Smooth muscle cell (in vitro differentiated cells): ENCODE data around the gene COL13A1. TPM values are rescaled to one million over a fixed set of nuclear protein-coding genes. Genes with fewer than 3 reads are reported as not detected.

ENCODE experiments used
- DNase-seq: peaks from one replicate; lab custom pipeline; 2025; ENCODE audit not compliant: unreplicated experiment; lab: John Stamatoyannopoulos, UW
- H2AFZ ChIP-seq: fragments of 200-600 bp; sonication (generic); 2 replicates; pipeline ENCODE4 v1.6.0; 2016; ENCODE audit warnings: antibody characterized with exemption, low read depth, mild to moderate bottlenecking
- H3F3A ChIP-seq: fragments of 200-600 bp; sonication (generic); 2 replicates; pipeline ENCODE4 v1.6.0; 2017; ENCODE audit warnings: antibody characterized with exemption, low read depth
- H3K27ac ChIP-seq: fragments of 200-600 bp; sonication (generic); 2 replicates; pipeline ENCODE4 v1.5.1; 2016; ENCODE audit warnings: low read depth, mild to moderate bottlenecking
- H3K27me3 ChIP-seq: fragments of 200-600 bp; sonication (generic); 2 replicates; pipeline ENCODE4 v1.6.1; 2016; ENCODE audit warnings: low read depth, mild to moderate bottlenecking
- H3K36me3 ChIP-seq: fragments of 200-600 bp; sonication (generic); 2 replicates; pipeline ENCODE4 v1.5.1; 2016; ENCODE audit warnings: low read depth
- H3K4me1 ChIP-seq: fragments of 200-600 bp; sonication (generic); 2 replicates; pipeline ENCODE4 v1.5.1; 2016; ENCODE audit warnings: low read depth
- H3K4me2 ChIP-seq: fragments of 200-600 bp; sonication (generic); 2 replicates; pipeline ENCODE4 v1.6.0; 2016; ENCODE audit warnings: mild to moderate bottlenecking
- H3K4me3 ChIP-seq: fragments of 200-600 bp; sonication (generic); 2 replicates; pipeline ENCODE4 v1.5.1; 2016; ENCODE audit warnings: mild to moderate bottlenecking
- H3K79me2 ChIP-seq: fragments of 200-600 bp; sonication (generic); 2 replicates; pipeline ENCODE4 v1.6.0; 2016; ENCODE audit warnings: low read depth, mild to moderate bottlenecking
- H3K9ac ChIP-seq: fragments of 200-600 bp; sonication (generic); 2 replicates; pipeline ENCODE4 v1.6.0; 2016; ENCODE audit warnings: low read depth
- H3K9me3 ChIP-seq: fragments of 200-600 bp; sonication (generic); replicated peaks from 2 replicates; pipeline ENCODE4 v1.5.1; 2016; ENCODE audit warnings: low read depth
- H4K20me1 ChIP-seq: fragments of 200-600 bp; sonication (generic); 2 replicates; pipeline ENCODE4 v1.6.0; 2016; ENCODE audit warnings: low read depth
- CTCF ChIP-seq: fragments of 200-600 bp; sonication (generic); IDR thresholded peaks from 2 replicates; pipeline ENCODE4 v1.5.1; 2017; ENCODE audit warnings: borderline replicate concordance, mild to moderate bottlenecking, antibody characterized with exemption; ENCODE audit not compliant: insufficient read depth, poor library complexity, severe bottlenecking
- WGBS: methylation state at CpG from one replicate; pipeline ENCODE4 v1.1.7; 2016; ENCODE audit warnings: low lambda C conversion rate; 5-methylcytosine and 5-hydroxymethylcytosine counted together
- polyA plus RNA-seq: library from polyadenylated mRNA; unstranded; fragments of >200 nt; fragmentation: Nextera tagmentation; extraction: Ambion mirVana; gene quantifications from 2 replicates; pipeline ENCODE4 v1.2.1, GENCODE V29; 2016
- total RNA-seq: library from RNA; depleted of rRNA; stranded (reverse); fragments of >200 nt; gene quantifications from 2 replicates; pipeline ENCODE4 v1.2.3, GENCODE V29; 2014

Gene COL13A1
- total and polyA plus RNA-seq, 2 experiments from 2014 or later = 6.1 to 15.0 TPM

- H3K79me2 ChIP-seq = no peaks in the 10 kb centered on the region
- WGBS = 94% methylated on average over 5 of the region's 5 CpGs
- H2AFZ ChIP-seq = no peak overlapping the region
- no peaks in the 10 kb centered on the region for H3K9me3 ChIP-seq
- TF ChIP-seq CTCF = no peak
- no peaks in the 10 kb centered on the region for H3F3A ChIP-seq
- H3K27me3 ChIP-seq = no peaks in the 10 kb centered on the region
- H3K36me3 ChIP-seq = no peaks in the 10 kb centered on the region
- H3K4me3 ChIP-seq = no peak overlapping the region
- no peaks in the 10 kb centered on the region for H4K20me1 ChIP-seq
- H3K4me1 ChIP-seq = peaks cover 11% of the 10 kb centered on the region
- DNase-seq = no peak
- H3K27ac ChIP-seq = no peak overlapping the region
- H3K9ac ChIP-seq = no peak overlapping the region
- no peak overlapping the region for H3K4me2 ChIP-seq
These were observed 81.8 kb downstream of the COL13A1 start for GRCh38 chr10:69883310-69884023.

- Histone ChIP-seq H2AFZ (no peak overlapping the region), H4K20me1 (no peaks in the 10 kb centered on the region), H3K4me2 (no peak overlapping the region), H3K4me1 (peaks cover 11% of the 10 kb centered on the region), H3K27ac (no peak overlapping the region), H3K9me3 (no peaks in the 10 kb centered on the region), H3K9ac (no peak overlapping the region), H3F3A (no peaks in the 10 kb centered on the region), H3K27me3 (no peaks in the 10 kb centered on the region), H3K4me3 (no peak overlapping the region), H3K79me2 (no peaks in the 10 kb centered on the region), H3K36me3 (no peaks in the 10 kb centered on the region)
- DNase-seq = no peak
- no peak for TF ChIP-seq CTCF
- 92% methylated on average over 3 of the region's 3 CpGs for WGBS
These were observed 82.3 kb downstream of the COL13A1 start for GRCh38 chr10:69884024-69884367.

- H3K9me3 ChIP-seq = no peaks in the 10 kb centered on the region
- no peak overlapping the region for H3K9ac ChIP-seq
- TF ChIP-seq CTCF = no peak
- H3K4me2 ChIP-seq = no peak overlapping the region
- no peak overlapping the region for H3K4me3 ChIP-seq
- no peaks in the 10 kb centered on the region for H3F3A ChIP-seq
- H3K4me1 ChIP-seq = peaks cover 11% of the 10 kb centered on the region
- no peaks in the 10 kb centered on the region for H4K20me1 ChIP-seq
- no peaks in the 10 kb centered on the region for H3K36me3 ChIP-seq
- H3K27ac ChIP-seq = no peak overlapping the region
- no peak overlapping the region for H2AFZ ChIP-seq
- H3K27me3 ChIP-seq = no peaks in the 10 kb centered on the region
- no peak for DNase-seq
- H3K79me2 ChIP-seq = no peaks in the 10 kb centered on the region
- WGBS = 91% methylated on average over 5 of the region's 5 CpGs
These were observed 83.0 kb downstream of the COL13A1 start for GRCh38 chr10:69884686-69885085.
